Measurements from ENCODE around the gene TMEM217. TPM values are rescaled to one million over a fixed set of nuclear protein-coding genes. Genes with fewer than 3 reads are reported as not detected.

The TMEM217 gene
- polyA plus RNA-seq, 1 of the 3 experiments (the other 2 are of a cell fraction) = 1.5 TPM

DNA sequence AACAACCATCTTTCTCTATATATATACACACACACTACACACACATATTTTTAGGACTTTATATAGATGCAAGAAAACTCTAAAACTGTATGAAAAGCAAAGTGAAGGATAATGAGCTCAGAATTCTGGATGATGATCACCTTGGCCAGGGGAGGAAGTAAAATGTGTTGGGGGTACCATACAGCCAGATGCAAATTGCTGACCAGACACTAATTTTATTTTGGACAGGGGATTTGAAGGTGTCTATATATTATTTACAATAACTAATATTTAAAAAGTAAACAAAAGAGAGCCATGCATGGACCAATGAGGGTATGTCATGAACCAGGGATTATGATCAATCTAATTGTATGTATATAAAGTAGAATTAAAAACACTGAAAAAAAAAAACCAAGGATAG, 20.2 kb downstream of the TMEM217 start:
- H3K4me1 ChIP-seq (ENCODE audit: control insufficient read depth in 1 of 2, insufficient read depth in 2 of 2, low read depth in 1 of 2, low read length in 1 of 2) = peaks cover 9 to 16% of the 10 kb centered on the region in 2 experiments; a peak in 3 of 4 replicates
- no peaks in the 10 kb centered on the region for H3K9me3 ChIP-seq
- no peak for DNase-seq
- no peak overlapping the region for H3K9ac ChIP-seq
- peak overlapping the region in 1 of 2 experiments; percentile 100; a peak in 2 of 4 replicates for H3K27ac ChIP-seq (ENCODE audit: low read depth in 2 of 2, low read length in 1 of 2)
- peaks cover 45% of the 10 kb centered on the region for H3F3A ChIP-seq (replicated peaks; ENCODE audit: insufficient read depth)
- H2AFZ ChIP-seq (ENCODE audit: low read depth) = no peak overlapping the region
- POLR2A ChIA-PET = interaction anchor here (0.6 kb wide), 1 partner anchor 75 kb away, joined by 3 read pairs; no protein-coding TSS in a partner anchor
- no peak overlapping the region for H3K4me2 ChIP-seq
- H3K36me3 ChIP-seq (replicated peaks in 1 of 2; ENCODE audit: control insufficient read depth in 1 of 2, insufficient read depth in 2 of 2, low read length in 1 of 2) = no peaks in the 10 kb centered on the region
- no peak for TF ChIP-seq FOXJ3 (CRISPR knock-in tag; IDR thresholded peaks at IDR 0.05)
- TF ChIP-seq TCF12 (IDR thresholded peaks at IDR 0.05) = no peak
- TF ChIP-seq, protein P1, sequence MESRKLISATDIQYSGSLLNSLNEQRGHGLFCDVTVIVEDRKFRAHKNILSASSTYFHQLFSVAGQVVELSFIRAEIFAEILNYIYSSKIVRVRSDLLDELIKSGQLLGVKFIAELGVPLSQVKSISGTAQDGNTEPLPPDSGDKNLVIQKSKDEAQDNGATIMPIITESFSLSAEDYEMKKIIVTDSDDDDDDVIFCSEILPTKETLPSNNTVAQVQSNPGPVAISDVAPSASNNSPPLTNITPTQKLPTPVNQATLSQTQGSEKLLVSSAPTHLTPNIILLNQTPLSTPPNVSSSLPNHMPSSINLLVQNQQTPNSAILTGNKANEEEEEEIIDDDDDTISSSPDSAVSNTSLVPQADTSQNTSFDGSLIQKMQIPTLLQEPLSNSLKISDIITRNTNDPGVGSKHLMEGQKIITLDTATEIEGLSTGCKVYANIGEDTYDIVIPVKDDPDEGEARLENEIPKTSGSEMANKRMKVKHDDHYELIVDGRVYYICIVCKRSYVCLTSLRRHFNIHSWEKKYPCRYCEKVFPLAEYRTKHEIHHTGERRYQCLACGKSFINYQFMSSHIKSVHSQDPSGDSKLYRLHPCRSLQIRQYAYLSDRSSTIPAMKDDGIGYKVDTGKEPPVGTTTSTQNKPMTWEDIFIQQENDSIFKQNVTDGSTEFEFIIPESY (IDR thresholded peaks at IDR 0.05; ENCODE audit: borderline replicate concordance, low read depth) = no peak
- no peak for TF ChIP-seq TAF1 (IDR thresholded peaks at IDR 0.05; ENCODE audit: borderline replicate concordance, low read depth, low read length)
- TF ChIP-seq RCOR1 (IDR thresholded peaks at IDR 0.05; ENCODE audit: low read length) = no peak
- TF ChIP-seq, protein P2, sequence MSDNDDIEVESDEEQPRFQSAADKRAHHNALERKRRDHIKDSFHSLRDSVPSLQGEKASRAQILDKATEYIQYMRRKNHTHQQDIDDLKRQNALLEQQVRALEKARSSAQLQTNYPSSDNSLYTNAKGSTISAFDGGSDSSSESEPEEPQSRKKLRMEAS (IDR thresholded peaks at IDR 0.05; ENCODE audit: low read depth) = no peak
- TF ChIP-seq, protein P3, sequence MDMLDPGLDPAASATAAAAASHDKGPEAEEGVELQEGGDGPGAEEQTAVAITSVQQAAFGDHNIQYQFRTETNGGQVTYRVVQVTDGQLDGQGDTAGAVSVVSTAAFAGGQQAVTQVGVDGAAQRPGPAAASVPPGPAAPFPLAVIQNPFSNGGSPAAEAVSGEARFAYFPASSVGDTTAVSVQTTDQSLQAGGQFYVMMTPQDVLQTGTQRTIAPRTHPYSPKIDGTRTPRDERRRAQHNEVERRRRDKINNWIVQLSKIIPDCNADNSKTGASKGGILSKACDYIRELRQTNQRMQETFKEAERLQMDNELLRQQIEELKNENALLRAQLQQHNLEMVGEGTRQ (IDR thresholded peaks at IDR 0.05; ENCODE audit: borderline replicate concordance, low read depth, low read length) = no peak
- TF ChIP-seq, protein P4, sequence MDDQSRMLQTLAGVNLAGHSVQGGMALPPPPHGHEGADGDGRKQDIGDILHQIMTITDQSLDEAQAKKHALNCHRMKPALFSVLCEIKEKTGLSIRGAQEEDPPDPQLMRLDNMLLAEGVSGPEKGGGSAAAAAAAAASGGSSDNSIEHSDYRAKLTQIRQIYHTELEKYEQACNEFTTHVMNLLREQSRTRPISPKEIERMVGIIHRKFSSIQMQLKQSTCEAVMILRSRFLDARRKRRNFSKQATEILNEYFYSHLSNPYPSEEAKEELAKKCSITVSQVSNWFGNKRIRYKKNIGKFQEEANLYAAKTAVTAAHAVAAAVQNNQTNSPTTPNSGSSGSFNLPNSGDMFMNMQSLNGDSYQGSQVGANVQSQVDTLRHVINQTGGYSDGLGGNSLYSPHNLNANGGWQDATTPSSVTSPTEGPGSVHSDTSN (IDR thresholded peaks at IDR 0.05) = no peak
- TF ChIP-seq, protein P5, sequence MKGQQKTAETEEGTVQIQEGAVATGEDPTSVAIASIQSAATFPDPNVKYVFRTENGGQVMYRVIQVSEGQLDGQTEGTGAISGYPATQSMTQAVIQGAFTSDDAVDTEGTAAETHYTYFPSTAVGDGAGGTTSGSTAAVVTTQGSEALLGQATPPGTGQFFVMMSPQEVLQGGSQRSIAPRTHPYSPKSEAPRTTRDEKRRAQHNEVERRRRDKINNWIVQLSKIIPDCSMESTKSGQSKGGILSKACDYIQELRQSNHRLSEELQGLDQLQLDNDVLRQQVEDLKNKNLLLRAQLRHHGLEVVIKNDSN (IDR thresholded peaks at IDR 0.05; ENCODE audit: borderline replicate concordance, low read depth) = no peak
- no peak for TF ChIP-seq GATA2 (CRISPR knock-in tag; IDR thresholded peaks at IDR 0.05)
- TF ChIP-seq MXI1 (IDR thresholded peaks at IDR 0.05; ENCODE audit: low read depth, low read length) = no peak
- TF ChIP-seq RXRA (IDR thresholded peaks at IDR 0.05; ENCODE audit: borderline replicate concordance, low read depth) = no peak
- no peaks in the 10 kb centered on the region for H4K20me1 ChIP-seq (ENCODE audit: insufficient read depth)
- CTCF ChIA-PET = interaction anchor here (1.8 kb wide), 1 partner anchor 186 kb away, joined by 3 read pairs; no protein-coding TSS in a partner anchor
- H3K4me3 ChIP-seq (ENCODE audit: low read depth in 2 of 2, low read length in 1 of 2) = no peak overlapping the region
- no peaks in the 10 kb centered on the region for H3K9me2 ChIP-seq
- H3K79me2 ChIP-seq (ENCODE audit: insufficient read depth) = no peaks in the 10 kb centered on the region
- H3K27me3 ChIP-seq (ENCODE audit: insufficient read depth) = no peaks in the 10 kb centered on the region

Measured in SK-N-SH (cell line).